PC-3 (cell line): ENCODE measurements around the gene DNAJC3. TPM values are rescaled to one million over a fixed set of nuclear protein-coding genes. Genes with fewer than 3 reads are reported as not detected.
A peak's percentile ranks its signal among the peaks of the same experiment; 100 is the strongest.
"Not testable (repeated sequence)": the region's sequence is repeated elsewhere in the genome, so short reads cannot be mapped to it uniquely, and the experiment has no call there.

ENCODE experiments used
- ATAC-seq: fragments of 200-7000 bp; cut with Tn5 transposase; 2 replicates; pipeline ENCODE4 v1.9.1; 2020; ENCODE audit warnings: mild to moderate bottlenecking, moderate library complexity
- BruUV-seq: library from RNA; stranded (reverse); fragments of 400-500 nt; replicated peaks from 2 replicates; lab custom pipeline; 2021; lab: Mats Ljungman, UMichigan
- CTCF ChIA-PET: fragments of 300-600 bp; sonication (Branson Sonifier 250); formaldehyde crosslinking; loops from one replicate; lab custom pipeline; 2022; ENCODE audit warnings: antibody characterized with exemption; lab: Charles Lee
- POLR2A ChIA-PET: fragments of 300-600 bp; sonication (Branson Sonifier 250); formaldehyde crosslinking; loops from one replicate; lab custom pipeline; 2022; ENCODE audit warnings: antibody characterized with exemption; ENCODE audit not compliant: unreplicated experiment; lab: Charles Lee
- DNase-seq: peaks from one replicate; pipeline ENCODE4 v3.0.0-alpha.2; 2015
- H2AFZ ChIP-seq: fragments of 300-600 bp; sonication (generic); 2 replicates; pipeline ENCODE4 v1.6.0; 2016; ENCODE audit warnings: antibody characterized with exemption, low read length
- H3F3A ChIP-seq: fragments of 300-600 bp; sonication (generic); one replicate; pipeline ENCODE4 v1.6.0; 2017; ENCODE audit warnings: antibody characterized with exemption, low read length, control low read depth, mild to moderate bottlenecking; ENCODE audit not compliant: unreplicated experiment
- H3K27ac ChIP-seq: fragments of 300-600 bp; sonication (generic); 2 replicates; pipeline ENCODE4 v1.5.1; 2016; ENCODE audit warnings: mild to moderate bottlenecking, low read length
- H3K27me3 ChIP-seq: fragments of 300-600 bp; sonication (generic); 2 replicates; pipeline ENCODE4 v1.6.1; 2016; ENCODE audit warnings: low read length, mixed read lengths
- H3K36me3 ChIP-seq: fragments of 300-600 bp; sonication (generic); 2 replicates; pipeline ENCODE4 v1.6.1; 2016; ENCODE audit warnings: low read depth, mixed run types, low read length, mixed read lengths
- H3K4me1 ChIP-seq: fragments of 300-600 bp; sonication (generic); 2 replicates; pipeline ENCODE4 v1.5.1; 2016; ENCODE audit warnings: low read length; ENCODE audit not compliant: insufficient read depth
- H3K4me2 ChIP-seq: fragments of 300-600 bp; sonication (generic); 2 replicates; pipeline ENCODE4 v1.6.0; 2016; ENCODE audit warnings: low read length
- H3K4me3 ChIP-seq: fragments of 300-600 bp; sonication (generic); 2 replicates; pipeline ENCODE4 v1.5.1; 2016; ENCODE audit warnings: mild to moderate bottlenecking, low read length, mixed read lengths
- H3K79me2 ChIP-seq: fragments of 300-600 bp; sonication (generic); 2 replicates; pipeline ENCODE4 v1.6.1; 2017; ENCODE audit warnings: low read length, mixed read lengths
- H3K9ac ChIP-seq: fragments of 300-600 bp; sonication (generic); 2 replicates; pipeline ENCODE4 v1.6.0; 2016; ENCODE audit warnings: mild to moderate bottlenecking, low read length
- H3K9me2 ChIP-seq: fragments of 300-600 bp; sonication (generic); replicated peaks from 2 replicates; pipeline ENCODE4 v1.6.1; 2016; ENCODE audit warnings: mixed run types, low read length, mixed read lengths
- H3K9me3 ChIP-seq: fragments of 300-600 bp; sonication (generic); 2 replicates; pipeline ENCODE4 v1.6.1; 2016; ENCODE audit warnings: low read length, mixed read lengths
- H4K20me1 ChIP-seq: fragments of 300-600 bp; sonication (generic); 2 replicates; pipeline ENCODE4 v1.6.1; 2016; ENCODE audit warnings: low read length, mixed read lengths
- EZH2 ChIP-seq: fragments of 300-600 bp; sonication (generic); IDR thresholded peaks from one replicate; pipeline ENCODE4 v1.6.1; 2017; ENCODE audit warnings: antibody characterized with exemption, mild to moderate bottlenecking, low read length; ENCODE audit not compliant: unreplicated experiment
- EZH2phosphoT487 ChIP-seq: fragments of 300-600 bp; sonication (generic); IDR thresholded peaks from 2 replicates; pipeline ENCODE4 v1.6.1; 2018; ENCODE audit warnings: mild to moderate bottlenecking, antibody characterized with exemption, low read length, borderline replicate concordance
- intact Hi-C: fragments of 100-400 bp; cut with micrococcal nuclease; formaldehyde crosslinking; loops from 2 replicates; pipeline ENCODE4 v1.9.0; 2023
- total RNA-seq: library from RNA; depleted of rRNA; stranded (reverse); fragments of >200 nt; gene quantifications from 2 replicates; pipeline ENCODE4 v1.2.3, GENCODE V29; 2014
- TF ChIP-seq, protein P1 (sequence below): fragments of 300-600 bp; sonication (generic); conservative IDR thresholded peaks from 2 replicates; pipeline ENCODE4 v1.5.1; 2017; ENCODE audit warnings: antibody characterized with exemption, low read depth, mild to moderate bottlenecking, low read length

The DNAJC3 gene
- total RNA-seq, 1 experiment from 2014 or later: 20.5 TPM

DNA sequence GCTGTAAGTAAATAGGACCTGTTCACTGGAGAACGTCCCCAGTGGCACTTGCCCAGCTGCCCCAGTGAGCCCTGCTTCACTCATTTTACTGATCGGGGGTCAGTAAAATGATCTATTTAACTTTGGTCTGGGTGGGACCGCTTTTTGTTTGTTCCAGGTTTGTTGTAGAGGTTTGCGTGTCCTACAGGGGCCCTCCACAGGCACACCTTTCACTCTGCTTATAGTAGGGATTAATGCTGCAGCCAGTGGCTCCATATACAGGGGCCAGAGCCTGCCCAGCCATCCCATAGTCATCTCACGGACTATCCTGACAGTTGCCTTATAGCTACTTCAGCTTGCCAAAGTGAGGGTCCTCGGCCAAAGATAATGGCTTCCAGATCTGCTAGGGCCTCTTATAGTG is 104.1 kb downstream of the DNAJC3 start:
- POLR2A ChIA-PET: no interaction called here
- H4K20me1 ChIP-seq: no peaks in the 10 kb centered on the region
- H3K36me3 ChIP-seq: no peaks in the 10 kb centered on the region
- H3K4me2 ChIP-seq: no peak overlapping the region
- H2AFZ ChIP-seq: no peak overlapping the region
- H3K79me2 ChIP-seq: no peaks in the 10 kb centered on the region
- BruUV-seq: no TSS peak
- CTCF ChIA-PET: no interaction called here
- no peaks in the 10 kb centered on the region for H3F3A ChIP-seq
- H3K27me3 ChIP-seq: no peaks in the 10 kb centered on the region
- H3K9ac ChIP-seq: no peak overlapping the region
- H3K4me3 ChIP-seq: no peak overlapping the region
- H3K27ac ChIP-seq: no peak overlapping the region
- H3K4me1 ChIP-seq: peaks cover 17% of the 10 kb centered on the region
- TF ChIP-seq, protein P1, sequence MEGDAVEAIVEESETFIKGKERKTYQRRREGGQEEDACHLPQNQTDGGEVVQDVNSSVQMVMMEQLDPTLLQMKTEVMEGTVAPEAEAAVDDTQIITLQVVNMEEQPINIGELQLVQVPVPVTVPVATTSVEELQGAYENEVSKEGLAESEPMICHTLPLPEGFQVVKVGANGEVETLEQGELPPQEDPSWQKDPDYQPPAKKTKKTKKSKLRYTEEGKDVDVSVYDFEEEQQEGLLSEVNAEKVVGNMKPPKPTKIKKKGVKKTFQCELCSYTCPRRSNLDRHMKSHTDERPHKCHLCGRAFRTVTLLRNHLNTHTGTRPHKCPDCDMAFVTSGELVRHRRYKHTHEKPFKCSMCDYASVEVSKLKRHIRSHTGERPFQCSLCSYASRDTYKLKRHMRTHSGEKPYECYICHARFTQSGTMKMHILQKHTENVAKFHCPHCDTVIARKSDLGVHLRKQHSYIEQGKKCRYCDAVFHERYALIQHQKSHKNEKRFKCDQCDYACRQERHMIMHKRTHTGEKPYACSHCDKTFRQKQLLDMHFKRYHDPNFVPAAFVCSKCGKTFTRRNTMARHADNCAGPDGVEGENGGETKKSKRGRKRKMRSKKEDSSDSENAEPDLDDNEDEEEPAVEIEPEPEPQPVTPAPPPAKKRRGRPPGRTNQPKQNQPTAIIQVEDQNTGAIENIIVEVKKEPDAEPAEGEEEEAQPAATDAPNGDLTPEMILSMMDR: no peak
- TF ChIP-seq EZH2phosphoT487 (no peak), EZH2 (no peak)
- no peaks in the 10 kb centered on the region for H3K9me2 ChIP-seq
- intact Hi-C loops: no loop called here
- no peaks in the 10 kb centered on the region for H3K9me3 ChIP-seq
- ATAC-seq (no peak), DNase-seq (no peak)

DNA sequence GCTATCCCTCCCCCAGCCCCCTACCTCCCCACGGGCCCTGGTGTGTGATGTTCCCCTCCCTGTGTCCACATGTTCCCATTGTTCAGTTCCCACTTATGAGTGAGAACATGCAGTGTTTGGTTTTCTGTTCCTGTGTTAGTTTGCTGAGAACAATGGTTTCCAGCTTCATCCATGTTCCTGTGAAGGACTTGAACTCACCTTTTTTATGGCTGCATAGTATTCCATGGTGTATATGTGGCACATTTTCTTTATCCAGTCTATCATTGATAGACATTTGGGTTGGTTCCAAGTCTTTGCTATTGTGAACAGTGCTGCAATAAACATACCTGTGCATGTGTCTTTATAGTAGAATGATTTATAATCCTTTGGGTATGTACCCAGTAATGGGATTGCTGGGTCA is 105.0 kb downstream of the DNAJC3 start:
- H2AFZ ChIP-seq, CTCF ChIA-PET, intact Hi-C loops, H3K27me3 ChIP-seq, H3K27ac ChIP-seq, BruUV-seq, H4K20me1 ChIP-seq, H3K36me3 ChIP-seq, ATAC-seq, H3K79me2 ChIP-seq, H3K9me2 ChIP-seq, H3K9me3 ChIP-seq, H3F3A ChIP-seq, H3K4me3 ChIP-seq, POLR2A ChIA-PET, DNase-seq, H3K9ac ChIP-seq, H3K4me2 ChIP-seq: not testable (repeated sequence)
- peaks cover 17% of the 10 kb centered on the region for H3K4me1 ChIP-seq

DNA sequence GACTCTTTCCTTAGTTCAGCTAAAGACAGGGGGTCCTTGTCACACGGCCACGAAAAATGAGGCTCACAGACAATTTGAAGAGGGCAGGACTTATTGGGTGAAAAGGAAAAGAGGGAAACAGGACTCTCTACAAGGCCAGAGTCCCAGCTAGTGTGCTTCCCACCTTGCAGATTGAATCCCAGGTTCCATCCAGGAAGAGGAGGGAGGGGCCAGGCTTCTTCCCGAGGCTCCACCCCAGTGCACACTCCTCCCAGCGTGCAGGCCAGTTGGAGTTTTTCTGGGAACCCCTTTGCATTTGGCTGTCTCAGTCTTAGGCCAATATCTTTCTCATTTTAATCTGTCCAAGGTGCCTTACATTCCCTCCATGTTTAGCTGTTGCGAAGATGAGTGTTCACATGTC is 106.8 kb downstream of the DNAJC3 start:
- CTCF ChIA-PET: no interaction called here
- Histone ChIP-seq H2AFZ (no peak overlapping the region), H3K36me3 (0 out of 2 replicates have a peak, but pooled peaks cover 7% of the 10 kb centered on the region), H3K4me2 (peak overlapping the region; percentile 47; the same call in 1 of the 2 replicates), H3F3A (no peaks in the 10 kb centered on the region), H3K9me3 (no peaks in the 10 kb centered on the region), H3K27ac (no peak overlapping the region), H3K79me2 (no peaks in the 10 kb centered on the region), H3K27me3 (no peaks in the 10 kb centered on the region), H3K9ac (no peak overlapping the region), H4K20me1 (no peaks in the 10 kb centered on the region), H3K4me1 (peaks cover 17% of the 10 kb centered on the region), H3K4me3 (no peak overlapping the region), H3K9me2 (no peaks in the 10 kb centered on the region)
- TF ChIP-seq EZH2 (no peak), EZH2phosphoT487 (no peak)
- TF ChIP-seq, protein P1: no peak
- intact Hi-C loops: no loop called here
- POLR2A ChIA-PET: no interaction called here
- ATAC-seq (no peak), DNase-seq (no peak)
- BruUV-seq: no TSS peak
